Lower lobe of right lung (tissue), 2 donors: ENCODE measurements around the gene CRYGN. TPM values are rescaled to one million over a fixed set of nuclear protein-coding genes. Genes with fewer than 3 reads are reported as not detected.

Source experiments
- ATAC-seq, 2 donors: fragments of 200-7000 bp; cut with Tn5 transposase; one replicate each; pipeline ENCODE4 v1.9.1; 2020 to 2022; ENCODE audit warnings: mild to moderate bottlenecking in 2 of 2, moderate library complexity in 2 of 2
- DNase-seq: peaks from one replicate; pipeline ENCODE4 v3.0.0-alpha.2; 2020
- H3K27ac ChIP-seq: fragments of 200-600 bp; one replicate; pipeline ENCODE4 v1.8.0; 2022
- H3K27me3 ChIP-seq: fragments of 200-600 bp; one replicate; pipeline ENCODE4 v1.8.0; 2022; ENCODE audit warnings: low read depth
- H3K36me3 ChIP-seq: fragments of 200-600 bp; one replicate; pipeline ENCODE4 v1.8.0; 2022; ENCODE audit warnings: mild to moderate bottlenecking
- H3K4me1 ChIP-seq: fragments of 200-600 bp; one replicate; pipeline ENCODE4 v1.8.0; 2022
- H3K4me3 ChIP-seq: fragments of 200-600 bp; one replicate; pipeline ENCODE4 v1.8.0; 2022; ENCODE audit warnings: mild to moderate bottlenecking
- H3K9me3 ChIP-seq: fragments of 200-600 bp; one replicate; pipeline ENCODE4 v1.8.0; 2022
- CTCF ChIP-seq: fragments of 200-600 bp; IDR thresholded peaks from one replicate; pipeline ENCODE4 v1.8.0; 2022; ENCODE audit warnings: antibody characterized with exemption, mild to moderate bottlenecking
- intact Hi-C: fragments of 100-400 bp; cut with DNase I; formaldehyde crosslinking; loops from one replicate; pipeline ENCODE4 v1.11.0; 2022
- total RNA-seq: library from RNA; stranded (reverse); fragmentation: NEBNext Ultra II Directional; extraction: Animal tissue kit (Norgen Biotek cat#: 25700); gene quantifications from one replicate; pipeline ENCODE4 v1.2.1, GENCODE V29; 2021
- donor health status: DM: no; HTN: yes; CAD: no; lungs with severe emphysema.

CRYGN gene
- total RNA-seq, 1 donor from 2014 or later: not detected

GRCh38 chr7:151429560-151430331 is 10.2 kb downstream of the CRYGN start:
- Histone ChIP-seq H3K27ac (peak overlapping the region; percentile 21), H3K27me3 (no peaks in the 10 kb centered on the region), H3K4me3 (no peak overlapping the region), H3K36me3 (no peaks in the 10 kb centered on the region), H3K4me1 (peaks cover 42% of the 10 kb centered on the region), H3K9me3 (no peaks in the 10 kb centered on the region)
- DNase-seq (no peak), ATAC-seq (peak; percentile 30 to 34)
- no peak for TF ChIP-seq CTCF
- intact Hi-C loops: no loop called here

- no peaks in the 10 kb centered on the region for H3K36me3 ChIP-seq
- DNase-seq (no peak), ATAC-seq (no peak)
- H3K4me1 ChIP-seq: peaks cover 42% of the 10 kb centered on the region
- no peaks in the 10 kb centered on the region for H3K27me3 ChIP-seq
- H3K27ac ChIP-seq: peak overlapping the region; percentile 41
- intact Hi-C loops: no loop called here
- no peak for TF ChIP-seq CTCF
- no peak overlapping the region for H3K4me3 ChIP-seq
- H3K9me3 ChIP-seq: no peaks in the 10 kb centered on the region
These were observed 10.7 kb downstream of the CRYGN start for GRCh38 chr7:151429237-151429559.

GRCh38 chr7:151428378-151429236 is 11.3 kb downstream of the CRYGN start:
- ATAC-seq: peak; percentile 16 to 58
- H3K27me3 ChIP-seq: no peaks in the 10 kb centered on the region
- peaks cover 42% of the 10 kb centered on the region for H3K4me1 ChIP-seq
- H3K9me3 ChIP-seq: no peaks in the 10 kb centered on the region
- intact Hi-C loops: no loop called here
- no peak for DNase-seq
- H3K36me3 ChIP-seq: no peaks in the 10 kb centered on the region
- H3K4me3 ChIP-seq: no peak overlapping the region
- H3K27ac ChIP-seq: peak overlapping the region; percentile 41
- TF ChIP-seq CTCF: no peak

GRCh38 chr7:151427705-151428377 is 12.1 kb downstream of the CRYGN start:
- no peaks in the 10 kb centered on the region for H3K36me3 ChIP-seq
- H3K9me3 ChIP-seq: no peaks in the 10 kb centered on the region
- H3K27ac ChIP-seq: peak overlapping the region; percentile 36
- intact Hi-C loops: no loop called here
- TF ChIP-seq CTCF: no peak
- H3K27me3 ChIP-seq: no peaks in the 10 kb centered on the region
- DNase-seq (no peak), ATAC-seq (no peak)
- H3K4me3 ChIP-seq: no peak overlapping the region
- H3K4me1 ChIP-seq: peaks cover 42% of the 10 kb centered on the region

GRCh38 chr7:151426904-151427704 is 12.8 kb downstream of the CRYGN start:
- DNase-seq (no peak), ATAC-seq (no peak)
- H3K36me3 ChIP-seq: no peaks in the 10 kb centered on the region
- peak overlapping the region; percentile 36 for H3K27ac ChIP-seq
- TF ChIP-seq CTCF: no peak
- H3K9me3 ChIP-seq: no peaks in the 10 kb centered on the region
- intact Hi-C loops: no loop called here
- no peak overlapping the region for H3K4me3 ChIP-seq
- peaks cover 42% of the 10 kb centered on the region for H3K4me1 ChIP-seq
- H3K27me3 ChIP-seq: no peaks in the 10 kb centered on the region
